GM06990 (cell line): ENCODE data around the gene MAPK8IP2.
"Not testable (repeated sequence)": the region's sequence is repeated elsewhere in the genome, so short reads cannot be mapped to it uniquely, and the experiment has no call there.

ENCODE experiments used
- DNase-seq: peaks from one replicate; pipeline ENCODE4 v3.0.0-alpha.2; 2011; ENCODE audit not compliant: insufficient read length; ENCODE audit errors: extremely low read depth
- H3K27me3 ChIP-seq: replicated peaks from 2 replicates; pipeline ENCODE4 v1.6.0; 2011; ENCODE audit warnings: low read length; ENCODE audit not compliant: control insufficient read depth, insufficient read depth
- H3K36me3 ChIP-seq: 2 replicates; pipeline ENCODE4 v1.5.1; 2011; ENCODE audit warnings: low read length; ENCODE audit not compliant: control insufficient read depth, insufficient read depth
- H3K4me3 ChIP-seq: replicated peaks from 2 replicates; pipeline ENCODE4 v1.5.1; 2011; ENCODE audit warnings: low read depth, mild to moderate bottlenecking, control low read depth, low read length
- CTCF ChIP-seq: IDR thresholded peaks from 2 replicates; pipeline ENCODE4 v1.5.1; 2011; ENCODE audit warnings: low read length, control low read depth, mild to moderate bottlenecking, inconsistent platforms; ENCODE audit not compliant: insufficient read depth, poor library complexity, severe bottlenecking

MAPK8IP2 gene

GRCh38 chr22:50628543-50629134, 28.0 kb downstream of the MAPK8IP2 start:
- H3K36me3 ChIP-seq, result peaks cover 7% of the 10 kb centered on the region
- TF ChIP-seq CTCF, result no peak
- H3K4me3 ChIP-seq, result peak overlapping the region; percentile 92
- no peak for DNase-seq
- no peaks in the 10 kb centered on the region for H3K27me3 ChIP-seq

GRCh38 chr22:50630376-50630775, 29.8 kb downstream of the MAPK8IP2 start:
- no peaks in the 10 kb centered on the region for H3K27me3 ChIP-seq
- no peak for TF ChIP-seq CTCF
- DNase-seq, result no peak

GRCh38 chr22:50633086-50633485, 32.5 kb downstream of the MAPK8IP2 start:
- no peak for DNase-seq
- Histone ChIP-seq H3K27me3 (no peaks in the 10 kb centered on the region), H3K4me3 (no peak overlapping the region), H3K36me3 (no peaks in the 10 kb centered on the region)
- TF ChIP-seq CTCF, result no peak

More at GRCh38 chr22:50630376-50630775, 29.8 kb downstream of the MAPK8IP2 start:
- Histone ChIP-seq H3K4me3 (no peak overlapping the region), H3K36me3 (peaks cover 3% of the 10 kb centered on the region)

- Histone ChIP-seq H3K27me3 (no peaks in the 10 kb centered on the region), H3K4me3 (no peak overlapping the region), H3K36me3 (no peaks in the 10 kb centered on the region)
- no peak for DNase-seq
- TF ChIP-seq CTCF, result no peak
These were observed 33.2 kb downstream of the MAPK8IP2 start for GRCh38 chr22:50633771-50634170.

- Histone ChIP-seq H3K27me3 (no peaks in the 10 kb centered on the region), H3K4me3 (no peak overlapping the region), H3K36me3 (no peaks in the 10 kb centered on the region)
- no peak for DNase-seq
- TF ChIP-seq CTCF, result no peak
These were observed 35.0 kb downstream of the MAPK8IP2 start for GRCh38 chr22:50635591-50635990.

GRCh38 chr22:50640296-50640695, 39.7 kb downstream of the MAPK8IP2 start:
- not testable (repeated sequence) for DNase-seq, H3K36me3 ChIP-seq, H3K27me3 ChIP-seq

More at GRCh38 chr22:50640296-50640695, 39.7 kb downstream of the MAPK8IP2 start:
- H3K4me3 ChIP-seq, result not testable (repeated sequence)
